HepG2 (cell line): Measurements from ENCODE around the gene MYO19.

Experiments used
- MIER2 ChIP-seq: IDR thresholded peaks from 2 replicates; pipeline ENCODE4 v1.6.1; 2016; ENCODE audit warnings: missing biosample characterization, missing genetic modification reagents
- SMC3 ChIP-seq: IDR thresholded peaks from 2 replicates; pipeline ENCODE4 v1.6.1; 2011; ENCODE audit warnings: low read length, improper control_type of control experiment
- TOE1 ChIP-seq: sonication (generic); formaldehyde crosslinking; IDR thresholded peaks from 2 replicates; pipeline ENCODE4 v1.4.0; 2020; ENCODE audit warnings: mild to moderate bottlenecking, missing genetic modification reagents
- ZMYM3 ChIP-seq: sonication (generic); formaldehyde crosslinking; IDR thresholded peaks from 2 replicates; pipeline ENCODE4 v1.5.1; 2020; ENCODE audit warnings: mild to moderate bottlenecking, missing genetic modification reagents
- TF ChIP-seq, protein P1 (sequence below): sonication (generic); formaldehyde crosslinking; IDR thresholded peaks from 2 replicates; pipeline ENCODE4 v1.4.0; 2020; ENCODE audit warnings: missing genetic modification reagents
- TF ChIP-seq, protein P2 (sequence below): sonication (generic); formaldehyde crosslinking; IDR thresholded peaks from 2 replicates; pipeline ENCODE4 v1.5.0; 2020; ENCODE audit warnings: mild to moderate bottlenecking, missing genetic modification reagents, moderate library complexity

DNA sequence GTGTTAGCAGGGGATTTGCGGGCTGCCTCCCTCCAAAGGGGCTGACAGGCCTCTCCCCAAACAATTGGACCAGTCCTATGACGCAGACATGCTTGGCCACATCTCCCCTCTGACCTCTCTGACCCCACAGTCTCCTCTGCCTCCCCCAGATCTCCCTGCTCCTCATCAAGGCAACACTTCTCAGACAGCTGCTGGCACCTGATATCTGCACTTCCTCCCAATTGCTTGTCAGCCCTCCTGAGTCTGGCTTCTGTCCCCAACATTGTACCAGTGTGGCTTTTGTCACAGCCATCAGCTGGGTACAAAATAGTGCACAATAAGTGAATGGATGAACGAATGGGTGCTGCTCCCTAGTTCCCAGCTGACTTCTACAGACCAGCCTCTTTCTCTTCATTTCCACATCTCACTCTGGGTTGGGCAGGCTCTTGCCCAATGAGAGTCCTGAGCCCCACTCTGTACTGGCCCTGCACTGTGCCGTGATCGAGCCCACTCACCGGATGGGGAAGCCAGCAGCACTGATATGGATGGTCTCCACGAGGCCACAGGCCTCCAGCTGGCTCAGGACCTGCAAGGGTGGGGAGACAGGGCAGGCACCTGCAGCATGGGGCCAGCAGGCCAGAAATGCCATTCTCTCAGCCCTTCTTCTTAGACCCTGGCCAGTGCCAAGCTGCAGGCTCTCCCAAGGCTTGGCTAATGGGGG, 31.1 kb downstream of the MYO19 start:
- TF ChIP-seq, protein P1, sequence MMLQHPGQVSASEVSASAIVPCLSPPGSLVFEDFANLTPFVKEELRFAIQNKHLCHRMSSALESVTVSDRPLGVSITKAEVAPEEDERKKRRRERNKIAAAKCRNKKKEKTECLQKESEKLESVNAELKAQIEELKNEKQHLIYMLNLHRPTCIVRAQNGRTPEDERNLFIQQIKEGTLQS (CRISPR knock-in tag): no peak
- TF ChIP-seq SMC3: no peak
- no peak for TF ChIP-seq MIER2 (CRISPR knock-in tag)
- no peak for TF ChIP-seq TOE1
- no peak for TF ChIP-seq ZMYM3 (CRISPR knock-in tag)
- TF ChIP-seq, protein P2, sequence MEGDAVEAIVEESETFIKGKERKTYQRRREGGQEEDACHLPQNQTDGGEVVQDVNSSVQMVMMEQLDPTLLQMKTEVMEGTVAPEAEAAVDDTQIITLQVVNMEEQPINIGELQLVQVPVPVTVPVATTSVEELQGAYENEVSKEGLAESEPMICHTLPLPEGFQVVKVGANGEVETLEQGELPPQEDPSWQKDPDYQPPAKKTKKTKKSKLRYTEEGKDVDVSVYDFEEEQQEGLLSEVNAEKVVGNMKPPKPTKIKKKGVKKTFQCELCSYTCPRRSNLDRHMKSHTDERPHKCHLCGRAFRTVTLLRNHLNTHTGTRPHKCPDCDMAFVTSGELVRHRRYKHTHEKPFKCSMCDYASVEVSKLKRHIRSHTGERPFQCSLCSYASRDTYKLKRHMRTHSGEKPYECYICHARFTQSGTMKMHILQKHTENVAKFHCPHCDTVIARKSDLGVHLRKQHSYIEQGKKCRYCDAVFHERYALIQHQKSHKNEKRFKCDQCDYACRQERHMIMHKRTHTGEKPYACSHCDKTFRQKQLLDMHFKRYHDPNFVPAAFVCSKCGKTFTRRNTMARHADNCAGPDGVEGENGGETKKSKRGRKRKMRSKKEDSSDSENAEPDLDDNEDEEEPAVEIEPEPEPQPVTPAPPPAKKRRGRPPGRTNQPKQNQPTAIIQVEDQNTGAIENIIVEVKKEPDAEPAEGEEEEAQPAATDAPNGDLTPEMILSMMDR: no peak
